GM10248 (cell line): Measurements from ENCODE around the gene ZFAND3.
A peak's percentile ranks its signal among the peaks of the same experiment; 100 is the strongest.

Source experiments
- CTCF ChIA-PET: fragments of 300-600 bp; sonication (Branson Sonifier 250); formaldehyde crosslinking; extraction: SDS; loops from one replicate; lab custom pipeline; 2021; ENCODE audit warnings: antibody characterized with exemption; lab: Yijun Ruan, JAX
- POLR2A ChIA-PET: fragments of 350-650 bp; sonication (Branson Sonifier 250); formaldehyde crosslinking; extraction: SDS; loops from one replicate; lab custom pipeline; 2020; ENCODE audit warnings: antibody characterized with exemption; lab: Yijun Ruan, JAX
- DNase-seq: peaks from one replicate; pipeline ENCODE4 v3.0.0; 2012; ENCODE audit errors: extremely low spot score
- CTCF ChIP-seq: IDR thresholded peaks from 2 replicates; pipeline ENCODE4 v1.5.1; 2012; ENCODE audit warnings: mild to moderate bottlenecking, low read depth; ENCODE audit errors: extremely low read depth, missing control alignments, control extremely low read depth

ZFAND3 gene

GRCh38 chr6:38034274-38034914 lies 214.9 kb downstream of the ZFAND3 start:
- POLR2A ChIA-PET: no interaction called here
- no peak for DNase-seq
- CTCF ChIA-PET: interaction anchor here (0.7 to 2.7 kb wide), 15 partner anchors 8 to 538 kb away, joined by 3 to 10 read pairs (median 3); no protein-coding TSS in a partner anchor
- TF ChIP-seq CTCF: peak; percentile 54

- ChIA-PET CTCF (interaction anchor here (0.7 to 2.7 kb wide), 4 partner anchors 12 to 459 kb away, joined by 3 to 10 read pairs (median 4); no protein-coding TSS in a partner anchor), POLR2A (no interaction called here)
- TF ChIP-seq CTCF: no peak
- no peak for DNase-seq
These were observed 216.0 kb downstream of the ZFAND3 start for GRCh38 chr6:38035478-38035877.

GRCh38 chr6:38039502-38039901 lies 220.0 kb downstream of the ZFAND3 start:
- ChIA-PET CTCF (interaction anchor here (1.2 kb wide), 1 partner anchor 11 kb away, joined by 3 read pairs; no protein-coding TSS in a partner anchor), POLR2A (no interaction called here)
- no peak for DNase-seq
- no peak for TF ChIP-seq CTCF

- ChIA-PET POLR2A (no interaction called here), CTCF (interaction anchor here (1.2 kb wide), 1 partner anchor 12 kb away, joined by 3 read pairs; no protein-coding TSS in a partner anchor)
- no peak for TF ChIP-seq CTCF
- no peak for DNase-seq
These were observed 220.7 kb downstream of the ZFAND3 start for GRCh38 chr6:38040254-38040653.

- ChIA-PET POLR2A (no interaction called here), CTCF (interaction anchor here (0.9 kb wide), 1 partner anchor 9 kb away, joined by 3 read pairs; no protein-coding TSS in a partner anchor)
- TF ChIP-seq CTCF: no peak
- no peak for DNase-seq
These were observed 223.8 kb downstream of the ZFAND3 start for GRCh38 chr6:38043259-38043753.

GRCh38 chr6:38045701-38046305 lies 226.3 kb downstream of the ZFAND3 start:
- ChIA-PET CTCF (interaction anchor here (1.0 to 1.4 kb wide), 3 partner anchors 9 to 49 kb away, joined by 3 to 4 read pairs (median 3); no protein-coding TSS in a partner anchor), POLR2A (no interaction called here)
- no peak for TF ChIP-seq CTCF
- no peak for DNase-seq
